ENCODE data around the gene ZFP92.
"Not testable (repeated sequence)": the region's sequence is repeated elsewhere in the genome, so short reads cannot be mapped to it uniquely, and the experiment has no call there.

ZFP92 gene

GRCh38 chrX:153387345-153387744, 23.9 kb upstream of the ZFP92 start:
- DNase-seq (ENCODE audit: low read depth, low spot score) = no peak

- no peak for DNase-seq (ENCODE audit: low read depth, low spot score)
Measured at GRCh38 chrX:153387987-153388721, 23.1 kb upstream of the ZFP92 start.

GRCh38 chrX:153388722-153389459, 22.4 kb upstream of the ZFP92 start:
- no peak for DNase-seq (ENCODE audit: low read depth, low spot score)

- not testable (repeated sequence) for DNase-seq (ENCODE audit: low read depth, low spot score)
Measured at GRCh38 chrX:153389460-153389768, 21.9 kb upstream of the ZFP92 start.

GRCh38 chrX:153392642-153393321, 18.5 kb upstream of the ZFP92 start:
- no peak for DNase-seq (ENCODE audit: low read depth, low spot score)

GRCh38 chrX:153394612-153395011, 16.7 kb upstream of the ZFP92 start:
- no peak for DNase-seq (ENCODE audit: low read depth, low spot score)

- no peak for DNase-seq (ENCODE audit: low read depth, low spot score)
Measured at GRCh38 chrX:153395613-153396319, 15.5 kb upstream of the ZFP92 start.

GRCh38 chrX:153396320-153397195, 14.7 kb upstream of the ZFP92 start:
- no peak for DNase-seq (ENCODE audit: low read depth, low spot score)

- no peak for DNase-seq (ENCODE audit: low read depth, low spot score)
Measured at GRCh38 chrX:153397256-153397960, 13.9 kb upstream of the ZFP92 start.

- DNase-seq (ENCODE audit: low read depth, low spot score) = no peak
Measured at GRCh38 chrX:153398275-153398960, 12.9 kb upstream of the ZFP92 start.

GRCh38 chrX:153400146-153401132, 10.8 kb upstream of the ZFP92 start:
- DNase-seq (ENCODE audit: low read depth, low spot score) = no peak

GRCh38 chrX:153401133-153401764, 10.0 kb upstream of the ZFP92 start, which contains the start of gene PNMA6E:
Gene PNMA6E (minus strand): TSS chrX:153401350. CDS start chrX:153398849, 2,501 bp downstream.
- DNase-seq (ENCODE audit: low read depth, low spot score) = no peak

GRCh38 chrX:153404333-153404732, 6.9 kb upstream of the ZFP92 start:
- DNase-seq (ENCODE audit: low read depth, low spot score) = not testable (repeated sequence)

- DNase-seq (ENCODE audit: low read depth, low spot score) = no peak
Measured at GRCh38 chrX:153405426-153405825, 5.8 kb upstream of the ZFP92 start.

- no peak for DNase-seq (ENCODE audit: low read depth, low spot score)
Measured at GRCh38 chrX:153406011-153406410, 5.3 kb upstream of the ZFP92 start.

- DNase-seq (ENCODE audit: low read depth, low spot score) = no peak
Measured at GRCh38 chrX:153406903-153407302, 4.4 kb upstream of the ZFP92 start.

GRCh38 chrX:153407736-153408135, 3.5 kb upstream of the ZFP92 start:
- no peak for DNase-seq (ENCODE audit: low read depth, low spot score)

- DNase-seq (ENCODE audit: low read depth, low spot score) = no peak
Measured at GRCh38 chrX:153408221-153408721, 3.0 kb upstream of the ZFP92 start.
